ENCODE data around the gene PDE11A.
"Not testable (repeated sequence)": the region's sequence is repeated elsewhere in the genome, so short reads cannot be mapped to it uniquely, and the experiment has no call there.

PDE11A gene

DNA sequence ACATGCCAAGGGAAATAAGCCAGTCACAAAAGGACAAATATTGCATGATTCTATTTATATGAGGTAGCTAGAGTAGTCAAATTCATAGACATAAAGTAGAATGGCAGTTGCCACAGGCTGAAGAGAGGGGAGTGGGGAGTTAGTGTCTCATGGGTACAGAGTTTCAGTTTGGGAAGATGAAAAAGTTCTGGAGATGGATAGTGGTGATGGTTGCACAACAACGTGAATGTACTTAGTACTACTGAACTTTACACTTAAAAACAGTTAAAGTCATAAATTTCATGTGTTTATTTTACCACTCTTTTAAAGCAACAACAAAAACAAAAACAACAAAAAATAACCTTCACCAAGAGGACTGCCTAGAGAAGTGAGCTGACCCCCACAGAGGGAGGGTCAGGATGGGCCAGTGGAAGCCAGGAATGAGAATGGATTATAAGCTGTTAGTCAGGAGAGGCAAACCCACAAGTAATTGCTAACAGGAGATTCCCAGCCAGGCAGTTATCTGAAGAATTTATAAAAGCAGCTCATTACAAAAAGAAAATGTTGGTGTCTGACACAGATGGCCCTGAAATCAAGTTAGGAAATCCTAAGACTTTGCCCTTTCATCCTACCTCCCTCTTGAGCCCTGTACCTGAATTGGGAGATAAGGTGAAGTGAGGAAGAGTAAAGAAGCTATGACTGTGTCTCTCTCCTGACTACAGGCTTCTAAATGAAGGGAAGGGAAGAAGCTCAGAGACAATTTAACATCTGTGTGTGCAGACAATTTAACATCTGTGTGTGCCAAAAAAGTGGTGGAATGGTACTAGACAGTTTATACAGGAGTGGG, 263.4 kb downstream of the PDE11A start:
- DNase-seq, result no peak

DNA sequence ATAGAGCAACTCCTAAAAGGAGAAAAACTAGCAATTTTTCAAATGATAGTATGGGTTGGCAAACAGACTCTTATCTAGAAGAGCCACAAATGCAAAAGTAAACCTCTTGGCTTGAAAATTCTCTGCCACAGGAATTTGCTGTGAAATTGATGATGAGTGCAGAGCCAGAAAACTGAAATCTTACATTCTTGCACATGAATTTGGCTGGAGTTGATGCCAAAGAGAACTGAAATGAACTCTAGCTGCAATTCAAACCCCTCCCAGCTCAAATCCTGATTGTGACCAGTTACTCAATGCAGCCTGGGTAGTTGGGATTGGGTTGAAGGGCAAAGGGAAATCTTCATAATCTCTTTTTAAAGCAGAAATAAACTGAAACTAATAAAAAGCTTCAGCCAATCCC, 266.6 kb downstream of the PDE11A start:
- no peak for DNase-seq

DNA sequence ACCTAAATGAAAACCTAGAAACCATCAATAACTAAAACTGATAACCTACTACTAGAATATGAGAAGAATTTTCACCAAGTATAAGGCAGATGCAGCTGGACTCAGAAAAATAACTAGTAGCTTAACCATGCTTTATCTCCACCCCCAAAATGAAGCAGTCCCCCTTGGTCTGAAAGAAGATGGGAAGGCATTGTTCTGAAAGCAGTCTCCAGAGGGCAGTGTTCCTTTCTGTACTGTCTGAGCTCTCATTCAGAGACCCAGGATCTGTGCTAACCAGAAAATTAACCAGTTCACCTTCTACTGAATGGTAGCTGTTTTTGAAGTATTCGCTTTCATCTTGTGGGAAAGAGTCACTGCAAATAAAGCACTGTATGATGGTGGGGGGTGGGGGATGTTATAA, 273.0 kb downstream of the PDE11A start:
- peak; percentile 3 for DNase-seq

DNA sequence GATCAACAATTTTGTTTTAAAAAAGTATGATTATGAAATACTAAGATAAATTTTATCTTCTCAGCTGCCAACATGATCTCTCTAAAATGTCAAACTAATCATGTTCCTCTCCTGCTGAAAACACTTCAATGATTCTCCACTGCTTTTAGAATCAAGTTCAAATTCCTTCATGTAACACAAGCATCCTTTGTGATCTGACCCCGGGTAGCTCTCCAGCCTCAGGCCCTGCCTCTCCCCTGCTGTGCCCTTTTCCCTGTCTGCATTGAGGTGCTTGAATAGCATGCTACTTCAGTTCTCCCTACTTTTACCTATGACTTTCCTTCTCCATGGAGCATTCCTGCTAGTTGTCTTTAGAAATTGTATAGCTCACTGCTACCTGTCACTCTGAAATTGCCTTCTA, 274.8 kb downstream of the PDE11A start:
- DNase-seq, result no peak

DNA sequence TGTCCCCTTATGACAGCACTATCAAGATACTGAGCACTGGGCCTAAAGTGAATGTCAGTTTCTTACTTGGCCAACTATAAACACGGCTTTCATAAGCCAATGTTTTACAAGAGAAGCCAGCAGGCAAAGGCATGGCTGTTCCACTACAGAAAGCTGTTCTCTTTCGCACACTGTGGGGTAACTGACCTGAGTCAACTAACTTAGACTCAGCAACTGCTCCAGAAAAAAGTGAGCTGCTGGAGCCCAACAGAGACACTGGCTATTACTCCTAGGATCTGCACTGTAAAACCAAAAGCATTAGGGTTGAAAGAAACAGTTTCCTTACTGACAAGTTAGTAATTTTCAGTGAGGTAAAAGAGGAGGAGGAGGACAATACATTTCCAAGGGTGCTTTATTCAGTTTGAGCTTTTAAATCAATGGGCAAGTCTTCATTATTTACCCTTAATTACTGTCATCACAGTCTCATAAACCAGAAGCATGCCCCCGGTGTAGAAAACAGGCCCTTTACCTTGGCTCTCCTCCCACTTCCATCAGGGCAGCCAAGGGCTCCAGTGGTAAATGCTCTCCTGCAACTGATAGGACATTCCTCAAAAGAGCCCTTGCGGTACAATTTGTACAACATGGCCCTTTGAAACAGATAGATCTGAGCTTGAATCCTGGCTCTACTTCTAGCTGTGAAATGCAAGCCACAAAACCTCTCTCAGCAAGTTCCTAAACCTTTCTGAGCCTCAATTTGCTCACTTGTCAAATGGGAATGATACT, 275.7 kb downstream of the PDE11A start:
- no peak for DNase-seq

DNA sequence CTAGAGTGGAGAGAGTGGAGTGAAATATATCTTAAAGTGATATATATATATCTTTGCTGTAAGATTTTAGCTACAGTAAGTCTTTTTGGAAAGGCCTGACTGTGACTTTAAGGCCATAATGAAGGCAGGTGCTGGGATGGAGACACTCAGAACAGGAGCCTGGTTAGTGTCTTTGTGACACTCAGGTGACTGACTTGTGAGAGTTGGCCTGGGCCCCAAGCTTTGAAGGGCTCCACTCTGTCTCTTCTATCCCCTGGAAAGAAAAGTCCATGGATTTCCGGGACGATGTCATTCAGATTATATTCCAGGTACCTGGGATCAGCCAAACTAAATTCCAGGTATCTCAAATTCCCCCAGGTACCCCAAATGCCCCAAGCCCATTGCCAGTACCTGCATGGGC, 276.6 kb downstream of the PDE11A start:
- DNase-seq, result no peak

DNA sequence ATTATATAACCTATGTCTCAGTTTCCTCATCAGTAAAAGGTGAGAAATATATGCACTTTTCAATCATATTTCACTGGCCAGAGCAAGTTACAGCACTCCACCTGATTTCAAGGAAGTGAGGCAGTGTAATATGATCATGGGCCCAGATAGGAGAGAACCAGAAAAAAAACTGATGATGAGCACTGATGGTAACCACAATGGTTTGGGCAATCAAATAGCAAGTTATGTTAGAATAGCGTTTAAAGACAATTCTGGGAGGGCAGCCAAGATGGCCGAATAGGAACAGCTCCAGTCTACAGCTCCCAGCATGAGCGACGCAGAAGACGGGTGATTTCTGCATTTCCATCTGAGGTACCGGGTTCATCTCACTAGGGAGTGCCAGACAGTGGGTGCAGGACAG, 287.4 kb downstream of the PDE11A start:
- DNase-seq, result not testable (repeated sequence)

DNA sequence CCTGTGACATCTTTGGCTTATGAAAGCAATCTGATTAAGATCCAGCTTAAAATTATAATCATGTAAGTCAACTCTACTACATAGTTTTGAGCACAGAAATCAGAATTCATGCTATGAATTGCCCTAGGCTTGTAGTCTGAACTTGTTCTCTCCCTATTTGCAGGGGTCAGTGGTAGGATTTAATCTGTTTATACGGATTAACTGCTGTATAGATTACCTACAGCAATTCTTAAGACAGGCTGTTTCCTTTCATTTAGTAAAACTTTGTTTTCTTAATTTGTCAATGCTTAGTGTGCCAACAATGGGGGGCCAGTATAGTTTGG, 287.9 kb downstream of the PDE11A start:
- DNase-seq, result no peak

DNA sequence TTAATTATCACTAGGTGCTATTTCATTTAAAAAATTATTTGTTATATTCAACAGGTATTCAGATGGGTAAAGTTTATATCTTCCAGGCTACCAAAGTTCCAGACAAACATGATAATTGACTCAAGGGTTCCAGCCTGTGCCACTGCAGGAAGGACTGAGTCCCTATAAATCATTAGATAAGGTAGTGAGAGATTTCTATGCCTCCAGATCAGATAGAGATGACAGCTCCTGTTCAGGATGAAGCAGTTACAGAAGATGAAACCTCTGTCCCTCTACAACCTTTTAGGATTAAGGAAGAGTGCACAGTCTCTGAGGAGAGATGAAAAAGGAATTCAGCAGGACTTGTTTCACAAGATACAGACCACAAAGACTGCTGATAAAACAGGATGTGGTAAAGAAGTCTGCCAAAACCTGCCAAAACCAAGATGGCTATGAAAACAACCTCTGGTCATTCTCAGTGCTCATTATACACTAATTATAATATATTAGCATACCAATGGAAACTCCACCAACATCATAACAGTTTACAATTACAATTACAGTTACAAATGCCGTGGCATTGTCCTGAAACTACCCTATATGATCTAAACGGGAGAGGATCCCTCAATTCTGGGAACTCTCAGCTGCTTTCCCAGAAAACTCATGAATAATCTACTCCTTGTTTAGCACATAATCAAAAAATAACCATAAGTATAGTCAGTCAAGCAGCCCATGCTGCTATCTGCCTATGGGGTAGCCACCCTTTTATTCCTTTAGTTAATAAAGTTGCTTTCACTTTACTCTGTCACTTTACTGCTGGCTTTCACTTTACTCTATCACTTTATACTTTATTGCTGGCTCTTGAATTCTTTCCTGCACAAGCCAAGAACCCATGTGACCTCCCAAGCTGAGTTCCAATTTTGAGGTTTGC, 288.5 kb downstream of the PDE11A start:
- no peak for DNase-seq

DNA sequence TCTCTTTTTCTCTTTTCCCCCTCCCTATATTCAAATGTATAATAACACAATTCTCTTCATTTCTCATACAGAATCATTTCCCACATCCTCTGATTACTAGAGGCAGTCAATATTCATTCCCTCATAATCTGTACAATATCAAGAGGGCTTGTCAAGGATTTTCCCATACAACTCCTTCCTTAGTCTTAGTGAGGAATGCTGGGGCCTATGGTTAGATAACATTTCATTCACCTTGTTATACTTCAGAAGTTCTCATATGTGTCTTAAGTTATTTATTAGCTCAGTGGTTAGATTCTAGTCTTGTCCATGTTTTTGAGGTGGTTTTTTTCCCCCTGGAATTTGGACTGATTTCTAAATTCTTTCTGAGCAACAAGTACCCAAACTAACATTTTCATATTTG, 289.5 kb downstream of the PDE11A start:
- DNase-seq, result no peak

DNA sequence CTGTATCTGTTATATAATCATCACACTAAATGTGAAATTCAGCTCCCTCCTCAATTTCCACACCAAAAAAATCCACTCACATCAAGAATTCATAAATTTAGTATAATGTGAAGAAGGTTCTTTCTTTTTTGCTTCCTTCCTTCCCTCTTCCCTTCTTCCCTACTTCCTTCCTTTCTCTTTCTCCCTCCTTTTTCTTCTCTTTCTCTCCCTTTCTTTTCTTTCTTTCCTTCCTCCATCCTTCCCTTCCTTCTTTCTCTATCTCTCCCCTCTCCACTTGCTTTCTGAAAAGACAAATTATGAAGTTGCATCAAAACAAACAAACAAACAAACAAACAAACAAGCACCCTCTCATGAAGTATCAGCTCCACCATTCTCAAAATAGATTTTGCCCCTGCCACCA, 290.0 kb downstream of the PDE11A start:
- no peak for DNase-seq

DNA sequence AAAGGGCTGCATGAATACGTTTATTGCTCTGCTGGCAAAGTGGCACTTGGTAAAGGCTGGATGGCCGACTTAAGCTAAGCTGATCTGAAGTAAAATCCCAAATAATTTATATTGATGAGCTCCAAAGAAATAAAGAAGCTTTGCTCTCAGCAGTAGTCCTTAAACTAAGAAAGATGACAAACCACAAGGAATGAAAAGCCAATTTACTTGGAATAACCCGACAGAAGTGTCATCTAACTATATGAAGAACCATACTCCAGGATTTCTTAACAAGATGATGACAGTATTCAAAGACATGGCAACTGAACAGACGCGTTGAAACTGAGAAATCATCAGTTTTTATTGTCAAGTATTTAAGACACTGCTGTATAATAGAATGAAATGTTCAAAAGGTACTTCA, 294.1 kb downstream of the PDE11A start:
- no peak for DNase-seq

DNA sequence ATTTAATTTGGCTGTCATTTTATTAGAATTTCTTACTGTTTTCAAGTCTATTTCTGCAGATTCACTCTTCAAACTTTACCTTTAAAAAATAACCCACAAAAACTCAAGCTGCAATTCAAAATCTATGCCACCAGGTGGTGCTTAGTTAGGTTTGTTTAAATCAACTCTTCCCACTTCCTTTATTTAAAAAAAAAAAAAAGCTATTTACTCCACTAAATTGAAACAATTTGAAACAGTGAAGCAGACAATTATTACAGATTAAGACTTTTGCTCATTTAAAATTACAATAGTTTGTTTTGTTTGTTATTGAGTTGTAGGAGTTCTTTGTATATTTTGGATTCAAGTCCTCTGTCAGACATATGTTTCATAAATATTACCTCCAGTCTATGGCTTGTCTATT, 300.0 kb downstream of the PDE11A start:
- DNase-seq, result no peak

DNA sequence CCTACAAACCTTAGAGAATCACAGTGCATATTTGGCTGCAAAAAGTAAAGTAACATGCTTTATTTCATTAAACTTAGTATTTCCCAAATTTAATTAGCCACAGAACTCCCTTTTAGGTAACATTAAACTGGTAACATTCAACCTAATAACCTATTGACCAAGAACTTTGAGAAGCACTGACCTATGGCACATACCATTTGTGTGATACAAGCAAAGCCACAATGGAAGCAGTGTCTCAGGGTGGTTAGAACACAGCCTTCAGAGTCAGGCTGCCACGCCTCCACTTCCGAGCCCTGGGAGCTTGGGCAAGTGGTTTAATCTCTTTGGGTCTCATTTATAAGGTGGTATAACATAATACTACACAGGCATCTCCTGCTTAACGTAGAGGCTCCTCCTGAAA, 301.4 kb downstream of the PDE11A start:
- no peak for DNase-seq

DNA sequence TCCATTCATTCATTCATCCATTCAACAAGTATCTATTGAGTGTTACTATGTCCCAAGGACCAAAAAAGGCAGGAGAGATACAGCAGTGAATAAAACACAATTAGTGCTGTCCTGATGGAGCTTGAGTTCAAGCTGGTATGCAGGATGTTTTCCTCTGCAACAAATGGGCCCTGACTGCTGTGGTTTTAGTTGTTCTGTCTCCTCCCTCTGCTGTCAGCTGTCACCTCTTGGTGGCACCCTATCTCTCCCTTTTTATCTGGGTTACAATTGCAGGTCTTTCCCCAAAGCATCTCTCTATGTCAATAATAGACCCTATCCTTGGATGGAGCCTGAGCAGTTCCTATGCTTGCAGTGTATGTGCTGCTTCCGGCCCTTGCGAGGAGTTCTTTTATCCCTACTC, 304.8 kb downstream of the PDE11A start:
- DNase-seq, result no peak

DNA sequence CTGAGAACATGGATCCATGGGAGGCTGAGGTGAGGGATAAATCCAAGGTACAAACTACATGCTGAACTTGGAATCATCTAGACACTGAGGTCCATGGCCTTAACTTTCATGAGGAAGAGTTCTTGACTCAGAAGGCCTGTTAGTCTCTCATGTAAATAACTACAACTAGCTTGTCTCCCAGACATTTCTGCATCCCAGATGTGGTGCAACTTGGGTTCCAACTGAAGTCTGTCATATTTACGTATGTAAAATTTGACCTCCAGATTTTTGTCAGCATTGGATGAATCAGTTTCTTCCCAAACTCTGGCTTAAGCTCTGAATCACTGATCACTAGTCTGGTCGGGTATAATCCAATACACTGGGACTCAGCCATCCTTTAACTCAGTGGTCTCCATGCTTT, 306.9 kb downstream of the PDE11A start:
- DNase-seq, result no peak

DNA sequence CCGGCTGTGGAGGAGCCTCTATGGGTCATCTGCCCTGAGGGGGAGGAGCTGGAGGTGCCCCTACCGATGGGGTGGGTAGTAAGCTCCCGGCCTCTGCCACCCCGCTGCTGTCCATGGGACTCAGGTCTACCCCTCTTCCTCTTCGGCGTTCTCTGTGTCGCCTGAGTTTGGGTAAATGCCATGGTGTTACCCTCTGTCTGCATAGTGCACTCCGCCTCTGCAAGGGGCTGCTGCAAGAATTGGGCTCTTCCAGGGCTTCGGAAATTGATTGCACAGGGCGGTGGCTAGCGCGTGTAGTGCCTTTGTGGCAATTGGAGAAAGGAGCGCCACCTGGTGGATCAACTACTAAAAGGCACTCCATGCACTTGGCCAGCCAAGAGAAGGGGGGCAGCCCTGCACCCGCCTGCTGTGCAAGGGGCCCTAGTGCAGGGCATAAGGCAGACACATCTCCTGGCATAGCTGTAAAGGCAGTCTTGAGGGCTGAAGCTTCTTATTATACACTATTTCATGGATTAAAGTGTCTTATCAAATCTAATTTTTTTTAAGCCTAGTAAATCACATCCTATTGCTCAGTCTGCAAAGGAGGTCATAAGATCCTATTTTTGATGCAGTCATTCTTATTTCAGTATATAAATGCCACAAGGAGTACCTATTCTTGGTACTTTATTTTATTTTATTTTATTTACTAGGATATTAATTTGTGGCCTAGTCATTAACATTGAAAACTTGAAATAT, 308.9 kb downstream of the PDE11A start:
- DNase-seq, result peak; percentile 26

DNA sequence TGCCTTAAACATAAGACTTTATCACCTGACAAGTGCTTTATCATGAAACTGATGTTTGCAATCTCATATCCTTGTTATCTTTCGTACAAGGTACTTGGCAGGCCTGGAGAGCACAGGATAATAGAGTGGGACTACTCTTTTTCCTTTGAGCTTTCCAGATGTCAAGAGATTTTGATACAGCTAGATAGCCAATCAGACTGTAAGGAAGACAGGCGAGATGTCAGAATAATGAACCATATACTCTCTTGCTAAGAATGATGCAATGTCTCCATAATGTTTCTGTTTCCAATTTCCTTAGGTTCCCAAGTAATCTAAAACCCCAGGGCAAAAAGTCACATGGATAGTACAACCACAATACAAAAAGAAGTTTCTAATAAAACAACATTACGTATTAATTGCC, 313.1 kb downstream of the PDE11A start:
- DNase-seq, result no peak

DNA sequence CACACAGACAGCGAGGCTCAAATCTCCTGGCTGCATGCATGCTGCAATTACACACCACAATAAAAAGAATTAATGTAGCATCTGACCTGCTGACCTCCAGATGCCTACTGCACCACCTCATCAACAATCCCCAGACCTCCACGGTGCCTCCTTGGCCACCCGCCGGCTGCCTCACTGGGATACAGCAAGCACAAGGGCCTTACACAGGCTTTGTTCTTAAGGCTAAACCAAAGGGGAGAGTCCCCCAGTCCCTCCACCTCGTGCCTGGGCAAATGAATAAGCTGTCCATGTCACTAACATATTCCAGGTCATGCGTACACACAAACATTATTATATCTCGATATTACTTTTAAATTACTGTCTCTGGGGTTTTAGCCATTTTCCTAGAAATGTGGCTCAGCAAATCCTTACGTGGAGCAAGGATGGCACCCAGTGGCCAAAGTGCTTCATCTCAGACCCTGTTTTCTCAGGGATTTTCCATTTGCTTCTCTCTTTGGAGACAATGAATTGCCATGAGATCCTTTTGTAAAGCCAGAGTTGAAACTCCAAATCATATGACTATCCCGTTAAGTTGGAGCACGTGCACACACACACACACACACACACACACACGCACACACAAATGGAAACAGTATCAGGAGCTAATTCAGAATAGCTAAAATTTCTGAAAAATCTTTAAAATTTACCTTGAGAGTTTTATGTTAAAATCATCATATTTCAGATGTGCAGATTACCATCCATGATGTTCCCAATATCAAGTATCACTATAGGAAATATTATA, 313.8 kb downstream of the PDE11A start:
- peak; percentile 51 for DNase-seq

DNA sequence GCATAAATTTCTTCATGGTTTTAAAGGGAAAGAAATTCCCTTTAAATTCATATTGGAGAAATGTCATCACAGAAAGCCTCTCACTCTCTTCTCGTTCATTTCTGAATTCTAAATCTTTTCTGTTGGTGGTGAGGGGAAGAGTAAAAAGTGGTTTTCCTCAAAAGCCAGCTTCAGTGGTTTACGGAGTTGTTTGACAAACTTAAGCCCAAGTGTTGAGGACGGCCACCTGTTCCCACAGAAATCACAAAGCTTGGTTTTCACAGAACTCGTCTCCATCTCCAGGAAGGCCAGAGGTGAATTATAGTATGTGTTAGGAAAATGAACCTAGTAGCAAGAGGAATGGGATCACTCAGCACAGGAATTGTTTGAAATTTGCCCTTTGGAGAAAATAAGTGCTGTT, 316.2 kb downstream of the PDE11A start:
- DNase-seq, result no peak

DNA sequence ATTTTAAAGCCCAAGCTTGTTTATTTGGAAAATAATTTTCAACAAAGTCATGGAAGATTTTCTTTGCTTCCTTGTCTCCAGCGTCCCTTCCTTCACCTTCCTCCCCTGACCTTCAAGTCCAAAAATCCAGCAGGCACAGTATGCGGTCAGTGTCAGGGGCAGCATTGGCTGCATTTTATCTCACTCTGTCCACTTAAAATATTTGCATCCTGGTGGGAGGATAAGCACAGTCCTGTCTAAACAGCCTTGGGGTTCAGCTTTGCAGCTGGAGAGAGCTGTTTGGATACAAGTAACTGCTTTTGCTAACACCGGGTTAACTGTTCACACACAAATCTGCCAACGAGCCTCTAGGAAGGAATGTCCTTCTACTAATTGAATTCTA, 318.1 kb downstream of the PDE11A start:
- no peak for DNase-seq

Data from NCI-H2107 (cell line).